Vagina (tissue), 2 donors: ENCODE measurements around the gene CDH13.

ENCODE experiments used
- CTCF ChIP-seq, 3 experiments: fragments of 450-650 bp in 2 of 3; fragments of 200-600 bp in 1 of 3; sonication (generic) in 1 of 3; IDR thresholded peaks; one replicate each; pipeline ENCODE4 v1.5.1; 2017 to 2019; ENCODE audit warnings: antibody characterized with exemption in 3 of 3, mild to moderate bottlenecking in 2 of 3, moderate library complexity in 2 of 3
- POLR2AphosphoS5 ChIP-seq, 2 donors: sonication (generic); formaldehyde crosslinking; IDR thresholded peaks; one replicate each; pipeline ENCODE4 v1.9.0; 2017; ENCODE audit warnings: antibody characterized with exemption in 2 of 2, mild to moderate bottlenecking in 2 of 2, low read depth in 1 of 2; ENCODE audit not compliant: insufficient read depth in 1 of 2

GRCh38 chr16:83517398-83517797, 890.6 kb downstream of the CDH13 start:
- TF ChIP-seq CTCF (IDR thresholded peaks at IDR 0.05) (no peak), POLR2AphosphoS5 (IDR thresholded peaks at IDR 0.05; ENCODE audit: insufficient read depth in 1 of 2, low read depth in 1 of 2) (no peak)
